ENCODE measurements around the gene IRF8.
"Not testable (repeated sequence)": the region's sequence is repeated elsewhere in the genome, so short reads cannot be mapped to it uniquely, and the experiment has no call there.

The IRF8 gene, protein sequence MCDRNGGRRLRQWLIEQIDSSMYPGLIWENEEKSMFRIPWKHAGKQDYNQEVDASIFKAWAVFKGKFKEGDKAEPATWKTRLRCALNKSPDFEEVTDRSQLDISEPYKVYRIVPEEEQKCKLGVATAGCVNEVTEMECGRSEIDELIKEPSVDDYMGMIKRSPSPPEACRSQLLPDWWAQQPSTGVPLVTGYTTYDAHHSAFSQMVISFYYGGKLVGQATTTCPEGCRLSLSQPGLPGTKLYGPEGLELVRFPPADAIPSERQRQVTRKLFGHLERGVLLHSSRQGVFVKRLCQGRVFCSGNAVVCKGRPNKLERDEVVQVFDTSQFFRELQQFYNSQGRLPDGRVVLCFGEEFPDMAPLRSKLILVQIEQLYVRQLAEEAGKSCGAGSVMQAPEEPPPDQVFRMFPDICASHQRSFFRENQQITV

GRCh38 chr16:85898521-85899442 is at the start of gene IRF8:
TSS of gene IRF8 (plus strand) at chr16:85899162. CDS start at chr16:85903016, 3,854 bp downstream.
- Histone ChIP-seq H3K4me1 (ENCODE audit: control insufficient read depth, insufficient read depth, low read length) (peaks cover 35% of the 10 kb centered on the region), H3K9me3 (ENCODE audit: control insufficient read depth, low read length) (no peaks in the 10 kb centered on the region), H3K36me3 (ENCODE audit: control insufficient read depth, insufficient read depth, low read length) (no peaks in the 10 kb centered on the region), H3K4me3 (ENCODE audit: low read length) (peak within 1 kb of the TSS; percentile 36), H3K27me3 (ENCODE audit: control insufficient read depth, insufficient read depth, low read length) (peaks cover 27% of the 10 kb centered on the region), H3K9ac (ENCODE audit: low read length) (peak within 1 kb of the TSS; percentile 63)

- Histone ChIP-seq H3K9me3 (ENCODE audit: control insufficient read depth, low read length) (no peaks in the 10 kb centered on the region), H3K4me3 (ENCODE audit: low read length) (no peak overlapping the region), H3K36me3 (ENCODE audit: control insufficient read depth, insufficient read depth, low read length) (no peaks in the 10 kb centered on the region), H3K9ac (ENCODE audit: low read length) (no peak overlapping the region), H3K4me1 (ENCODE audit: control insufficient read depth, insufficient read depth, low read length) (peaks cover 15% of the 10 kb centered on the region), H3K27me3 (ENCODE audit: control insufficient read depth, insufficient read depth, low read length) (peaks cover 19% of the 10 kb centered on the region)
These were observed 49.6 kb upstream of the IRF8 start for GRCh38 chr16:85849388-85849787.

GRCh38 chr16:85850344-85850880 is 48.5 kb upstream of the IRF8 start:
- Histone ChIP-seq H3K9ac (ENCODE audit: low read length) (no peak overlapping the region), H3K36me3 (ENCODE audit: control insufficient read depth, insufficient read depth, low read length) (no peaks in the 10 kb centered on the region), H3K4me1 (ENCODE audit: control insufficient read depth, insufficient read depth, low read length) (peaks cover 5% of the 10 kb centered on the region), H3K27me3 (ENCODE audit: control insufficient read depth, insufficient read depth, low read length) (peaks cover 12% of the 10 kb centered on the region), H3K4me3 (ENCODE audit: low read length) (no peak overlapping the region), H3K9me3 (ENCODE audit: control insufficient read depth, low read length) (no peaks in the 10 kb centered on the region)

DNA sequence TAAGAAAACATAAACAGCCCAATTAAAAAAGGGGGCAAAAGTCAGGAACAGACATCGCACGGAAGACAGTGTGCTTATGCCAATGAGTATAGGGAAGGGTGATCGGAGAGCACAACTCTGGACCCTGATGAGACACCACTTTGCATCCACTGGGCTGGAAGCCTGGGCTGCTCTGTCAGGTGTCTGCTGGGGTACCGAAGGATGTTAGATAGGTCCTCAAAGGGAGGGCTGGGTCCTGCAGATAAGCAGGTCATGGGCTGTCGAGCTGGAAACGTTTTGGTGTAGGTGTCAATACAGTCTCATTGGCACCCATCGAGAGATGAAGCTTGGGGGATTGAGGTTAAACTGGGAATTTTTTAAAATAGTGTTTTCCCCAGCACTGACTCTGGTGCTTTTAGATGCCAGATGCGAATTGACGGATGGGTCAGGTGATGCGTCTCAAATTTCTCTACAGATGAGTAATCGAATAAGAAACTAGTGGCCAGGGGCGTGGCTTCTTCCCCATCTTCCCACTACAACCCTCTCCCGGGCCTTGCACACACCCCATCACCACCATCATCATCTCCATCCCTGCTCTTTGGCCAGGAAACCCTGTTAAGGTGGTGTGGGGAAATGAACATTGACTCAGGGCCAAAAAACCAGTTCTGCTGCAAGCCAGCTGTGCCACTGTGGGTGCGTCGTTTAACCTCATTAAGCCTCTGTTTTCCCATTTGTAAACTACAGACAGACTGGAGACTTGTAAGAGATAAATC is 47.8 kb upstream of the IRF8 start:
- Histone ChIP-seq H3K9me3 (ENCODE audit: control insufficient read depth, low read length) (no peaks in the 10 kb centered on the region), H3K36me3 (ENCODE audit: control insufficient read depth, insufficient read depth, low read length) (no peaks in the 10 kb centered on the region), H3K27me3 (ENCODE audit: control insufficient read depth, insufficient read depth, low read length) (peaks cover 12% of the 10 kb centered on the region), H3K4me1 (ENCODE audit: control insufficient read depth, insufficient read depth, low read length) (peaks cover 5% of the 10 kb centered on the region), H3K4me3 (ENCODE audit: low read length) (no peak overlapping the region), H3K9ac (ENCODE audit: low read length) (no peak overlapping the region)

- H3K4me1 ChIP-seq (ENCODE audit: control insufficient read depth, insufficient read depth, low read length), result no peaks in the 10 kb centered on the region
- H3K4me3 ChIP-seq (ENCODE audit: low read length), result no peak overlapping the region
- no peak overlapping the region for H3K9ac ChIP-seq (ENCODE audit: low read length)
- H3K9me3 ChIP-seq (ENCODE audit: control insufficient read depth, low read length), result no peaks in the 10 kb centered on the region
- no peaks in the 10 kb centered on the region for H3K36me3 ChIP-seq (ENCODE audit: control insufficient read depth, insufficient read depth, low read length)
- H3K27me3 ChIP-seq (ENCODE audit: control insufficient read depth, insufficient read depth, low read length), result peaks cover 7% of the 10 kb centered on the region
These were observed 45.1 kb upstream of the IRF8 start for GRCh38 chr16:85853547-85854545.

DNA sequence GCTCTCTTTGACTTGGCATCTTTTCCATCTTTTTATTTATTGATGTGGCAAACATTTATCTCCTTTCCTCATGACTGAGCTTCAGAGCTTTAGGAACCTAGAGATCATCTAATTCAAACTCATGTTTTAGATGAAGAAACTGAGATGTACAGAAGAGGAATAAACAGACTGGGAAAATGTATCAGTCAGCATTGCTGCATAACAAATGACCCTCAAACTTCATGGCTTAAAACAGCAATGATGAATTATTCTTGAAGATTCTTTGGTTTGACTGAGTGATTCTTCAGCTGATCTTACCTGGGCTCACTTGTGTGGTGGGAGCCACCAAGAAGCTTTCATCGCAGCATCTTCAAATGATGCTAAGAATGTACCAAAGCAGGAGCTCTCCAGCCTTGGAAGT is 44.0 kb upstream of the IRF8 start:
- H3K9me3 ChIP-seq (ENCODE audit: control insufficient read depth, low read length), result no peaks in the 10 kb centered on the region
- H3K27me3 ChIP-seq (ENCODE audit: control insufficient read depth, insufficient read depth, low read length), result no peaks in the 10 kb centered on the region
- H3K36me3 ChIP-seq (ENCODE audit: control insufficient read depth, insufficient read depth, low read length), result no peaks in the 10 kb centered on the region
- H3K4me3 ChIP-seq (ENCODE audit: low read length), result no peak overlapping the region
- no peaks in the 10 kb centered on the region for H3K4me1 ChIP-seq (ENCODE audit: control insufficient read depth, insufficient read depth, low read length)
- H3K9ac ChIP-seq (ENCODE audit: low read length), result no peak overlapping the region

GRCh38 chr16:85856079-85856478 is 42.9 kb upstream of the IRF8 start:
- Histone ChIP-seq H3K36me3 (ENCODE audit: control insufficient read depth, insufficient read depth, low read length) (no peaks in the 10 kb centered on the region), H3K4me1 (ENCODE audit: control insufficient read depth, insufficient read depth, low read length) (no peaks in the 10 kb centered on the region), H3K9ac (ENCODE audit: low read length) (no peak overlapping the region), H3K4me3 (ENCODE audit: low read length) (no peak overlapping the region), H3K9me3 (ENCODE audit: control insufficient read depth, low read length) (no peaks in the 10 kb centered on the region), H3K27me3 (ENCODE audit: control insufficient read depth, insufficient read depth, low read length) (no peaks in the 10 kb centered on the region)

- H3K4me1 ChIP-seq (ENCODE audit: control insufficient read depth, insufficient read depth, low read length), result no peaks in the 10 kb centered on the region
- no peaks in the 10 kb centered on the region for H3K27me3 ChIP-seq (ENCODE audit: control insufficient read depth, insufficient read depth, low read length)
- no peaks in the 10 kb centered on the region for H3K9me3 ChIP-seq (ENCODE audit: control insufficient read depth, low read length)
- H3K9ac ChIP-seq (ENCODE audit: low read length), result no peak overlapping the region
- no peaks in the 10 kb centered on the region for H3K36me3 ChIP-seq (ENCODE audit: control insufficient read depth, insufficient read depth, low read length)
- H3K4me3 ChIP-seq (ENCODE audit: low read length), result no peak overlapping the region
These were observed 42.4 kb upstream of the IRF8 start for GRCh38 chr16:85856585-85856984.

- Histone ChIP-seq H3K9me3 (ENCODE audit: control insufficient read depth, low read length) (no peaks in the 10 kb centered on the region), H3K4me1 (ENCODE audit: control insufficient read depth, insufficient read depth, low read length) (no peaks in the 10 kb centered on the region)
These were observed 41.6 kb upstream of the IRF8 start for GRCh38 chr16:85857406-85857805.

GRCh38 chr16:85858571-85858970 is 40.4 kb upstream of the IRF8 start:
- H3K4me3 ChIP-seq (ENCODE audit: low read length); H3K4me1 ChIP-seq (ENCODE audit: control insufficient read depth, insufficient read depth, low read length); H3K36me3 ChIP-seq (ENCODE audit: control insufficient read depth, insufficient read depth, low read length); H3K9ac ChIP-seq (ENCODE audit: low read length); H3K9me3 ChIP-seq (ENCODE audit: control insufficient read depth, low read length); H3K27me3 ChIP-seq (ENCODE audit: control insufficient read depth, insufficient read depth, low read length): not testable (repeated sequence)

More at GRCh38 chr16:85857406-85857805, 41.6 kb upstream of the IRF8 start:
- Histone ChIP-seq H3K9ac (ENCODE audit: low read length) (no peak overlapping the region), H3K36me3 (ENCODE audit: control insufficient read depth, insufficient read depth, low read length) (no peaks in the 10 kb centered on the region), H3K27me3 (ENCODE audit: control insufficient read depth, insufficient read depth, low read length) (no peaks in the 10 kb centered on the region), H3K4me3 (ENCODE audit: low read length) (no peak overlapping the region)
